ENCODE data around the gene BCO2.

Gene BCO2

DNA sequence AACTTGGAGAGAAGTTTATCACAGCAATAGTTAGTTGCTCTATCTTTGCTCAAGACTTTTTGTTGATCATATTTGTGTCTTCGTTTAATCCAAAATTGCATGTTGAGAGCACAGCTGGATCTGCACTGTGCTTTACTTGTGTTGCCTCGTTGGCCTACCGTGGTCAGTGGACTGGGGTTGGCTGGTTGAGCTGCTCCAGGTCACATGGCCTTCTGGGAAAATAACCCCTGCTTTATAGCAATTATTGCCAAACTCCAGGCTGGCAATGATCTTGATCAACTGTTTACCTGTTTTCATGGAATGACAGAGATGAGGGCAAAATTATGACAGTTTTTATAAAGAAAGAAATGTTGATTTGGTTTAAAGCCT, 91.1 kb downstream of the BCO2 start:
- CTCF ChIA-PET = interaction anchor here (0.7 to 1.5 kb wide), 3 partner anchors 14 to 153 kb away, joined by 3 to 5 read pairs (median 5); no protein-coding TSS in a partner anchor
- H3K9me3 ChIP-seq (ENCODE audit: control insufficient read depth, insufficient read depth, low read depth, low read length) = no peaks in the 10 kb centered on the region
- POLR2A ChIA-PET = no interaction called here
- no peak overlapping the region for H3K4me3 ChIP-seq (ENCODE audit: low read depth, low read length)
- TF ChIP-seq GLI2 (tag by site-specific recombination; IDR thresholded peaks at IDR 0.05; ENCODE audit: borderline replicate concordance, low read depth) = no peak
- TF ChIP-seq, protein P1, sequence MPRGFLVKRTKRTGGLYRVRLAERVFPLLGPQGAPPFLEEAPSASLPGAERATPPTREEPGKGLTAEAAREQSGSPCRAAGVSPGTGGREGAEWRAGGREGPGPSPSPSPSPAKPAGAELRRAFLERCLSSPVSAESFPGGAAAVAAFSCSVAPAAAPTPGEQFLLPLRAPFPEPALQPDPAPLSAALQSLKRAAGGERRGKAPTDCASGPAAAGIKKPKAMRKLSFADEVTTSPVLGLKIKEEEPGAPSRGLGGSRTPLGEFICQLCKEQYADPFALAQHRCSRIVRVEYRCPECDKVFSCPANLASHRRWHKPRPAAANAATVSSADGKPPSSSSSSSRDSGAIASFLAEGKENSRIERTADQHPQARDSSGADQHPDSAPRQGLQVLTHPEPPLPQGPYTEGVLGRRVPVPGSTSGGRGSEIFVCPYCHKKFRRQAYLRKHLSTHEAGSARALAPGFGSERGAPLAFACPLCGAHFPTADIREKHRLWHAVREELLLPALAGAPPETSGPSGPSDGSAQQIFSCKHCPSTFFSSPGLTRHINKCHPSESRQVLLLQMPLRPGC (tag by site-specific recombination; IDR thresholded peaks at IDR 0.05) = no peak
- TF ChIP-seq ZFP41 (tag by site-specific recombination; IDR thresholded peaks at IDR 0.05; ENCODE audit: borderline replicate concordance) = no peak
- TF ChIP-seq ZNF138 (tag by site-specific recombination; IDR thresholded peaks at IDR 0.05; ENCODE audit: borderline replicate concordance) = no peak
- TF ChIP-seq ZNF433 (tag by site-specific recombination; IDR thresholded peaks at IDR 0.05; ENCODE audit: low read depth) = no peak
- no peak for TF ChIP-seq ZNF202 (tag by site-specific recombination; IDR thresholded peaks at IDR 0.05; ENCODE audit: borderline replicate concordance)
- TF ChIP-seq, protein P2, sequence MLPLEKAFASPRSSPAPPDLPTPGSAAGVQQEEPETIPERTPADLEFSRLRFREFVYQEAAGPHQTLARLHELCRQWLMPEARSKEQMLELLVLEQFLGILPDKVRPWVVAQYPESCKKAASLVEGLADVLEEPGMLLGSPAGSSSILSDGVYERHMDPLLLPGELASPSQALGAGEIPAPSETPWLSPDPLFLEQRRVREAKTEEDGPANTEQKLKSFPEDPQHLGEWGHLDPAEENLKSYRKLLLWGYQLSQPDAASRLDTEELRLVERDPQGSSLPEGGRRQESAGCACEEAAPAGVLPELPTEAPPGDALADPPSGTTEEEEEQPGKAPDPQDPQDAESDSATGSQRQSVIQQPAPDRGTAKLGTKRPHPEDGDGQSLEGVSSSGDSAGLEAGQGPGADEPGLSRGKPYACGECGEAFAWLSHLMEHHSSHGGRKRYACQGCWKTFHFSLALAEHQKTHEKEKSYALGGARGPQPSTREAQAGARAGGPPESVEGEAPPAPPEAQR (tag by site-specific recombination; IDR thresholded peaks at IDR 0.05) = no peak
- TF ChIP-seq, protein P3, sequence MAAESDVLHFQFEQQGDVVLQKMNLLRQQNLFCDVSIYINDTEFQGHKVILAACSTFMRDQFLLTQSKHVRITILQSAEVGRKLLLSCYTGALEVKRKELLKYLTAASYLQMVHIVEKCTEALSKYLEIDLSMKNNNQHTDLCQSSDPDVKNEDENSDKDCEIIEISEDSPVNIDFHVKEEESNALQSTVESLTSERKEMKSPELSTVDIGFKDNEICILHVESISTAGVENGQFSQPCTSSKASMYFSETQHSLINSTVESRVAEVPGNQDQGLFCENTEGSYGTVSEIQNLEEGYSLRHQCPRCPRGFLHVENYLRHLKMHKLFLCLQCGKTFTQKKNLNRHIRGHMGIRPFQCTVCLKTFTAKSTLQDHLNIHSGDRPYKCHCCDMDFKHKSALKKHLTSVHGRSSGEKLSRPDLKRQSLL (tag by site-specific recombination; IDR thresholded peaks at IDR 0.05) = no peak
- TF ChIP-seq ZNF600 (tag by site-specific recombination; IDR thresholded peaks at IDR 0.05) = no peak
- no peak for TF ChIP-seq ZNF266 (tag by site-specific recombination; IDR thresholded peaks at IDR 0.05; ENCODE audit: low read depth)
- no peak for TF ChIP-seq ZNF133 (tag by site-specific recombination; IDR thresholded peaks at IDR 0.05)
- TF ChIP-seq PRDM1 (tag by site-specific recombination; IDR thresholded peaks at IDR 0.05) = no peak
- TF ChIP-seq SCRT2 (tag by site-specific recombination; IDR thresholded peaks at IDR 0.05) = no peak
- no peak for TF ChIP-seq ZNF19 (tag by site-specific recombination; IDR thresholded peaks at IDR 0.05; ENCODE audit: low read depth)
- no peak for TF ChIP-seq ZNF558 (tag by site-specific recombination; IDR thresholded peaks at IDR 0.05)
- TF ChIP-seq ZNF324 (tag by site-specific recombination; IDR thresholded peaks at IDR 0.05) = no peak
- no peaks in the 10 kb centered on the region for H3K4me1 ChIP-seq (ENCODE audit: control insufficient read depth, insufficient read depth, low read length)
- H3K36me3 ChIP-seq (ENCODE audit: control insufficient read depth in 2 of 2, insufficient read depth in 1 of 2, low read length in 2 of 2) = no peaks in the 10 kb centered on the region
- no peak overlapping the region for H3K27ac ChIP-seq (ENCODE audit: extremely low read depth, low read depth, low read length)

DNA sequence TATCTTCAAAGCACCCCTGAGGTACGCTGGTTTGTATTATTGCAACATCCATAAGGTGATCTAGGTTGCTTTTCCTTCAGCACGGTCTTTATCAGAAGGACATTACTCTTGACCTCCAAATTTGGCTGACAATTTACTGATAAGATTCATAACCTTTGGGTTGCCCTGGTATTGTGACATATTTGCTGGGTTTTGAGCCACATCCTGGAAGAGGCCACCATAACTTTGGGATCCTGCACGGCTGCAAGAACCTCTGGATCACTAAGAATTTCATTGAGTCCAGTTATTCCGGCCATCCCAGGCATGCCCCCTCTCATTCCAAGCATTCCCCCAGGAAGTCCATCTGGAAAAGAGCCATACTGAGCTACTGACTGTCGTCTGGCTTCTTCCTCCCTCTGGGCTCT, 91.9 kb downstream of the BCO2 start:
- no peak for TF ChIP-seq ZNF473 (tag by site-specific recombination; IDR thresholded peaks at IDR 0.05)
- TF ChIP-seq ZNF366 (tag by site-specific recombination; conservative IDR thresholded peaks at IDR 0.05) = no peak
- TF ChIP-seq ZNF621 (tag by site-specific recombination; IDR thresholded peaks at IDR 0.05) = no peak
- no peak for TF ChIP-seq ZNF624 (tag by site-specific recombination; IDR thresholded peaks at IDR 0.05)
- ChIA-PET CTCF (interaction anchor here (1.5 kb wide), 1 partner anchor 13 kb away, joined by 5 read pairs; no protein-coding TSS in a partner anchor), POLR2A (no interaction called here)
- Histone ChIP-seq H3K27ac (ENCODE audit: extremely low read depth, low read depth, low read length) (no peak overlapping the region), H3K4me1 (ENCODE audit: control insufficient read depth, insufficient read depth, low read length) (no peaks in the 10 kb centered on the region), H3K9me3 (ENCODE audit: control insufficient read depth, insufficient read depth, low read depth, low read length) (no peaks in the 10 kb centered on the region), H3K36me3 (ENCODE audit: control insufficient read depth in 2 of 2, insufficient read depth in 1 of 2, low read length in 2 of 2) (no peaks in the 10 kb centered on the region), H3K4me3 (ENCODE audit: low read depth, low read length) (no peak overlapping the region)
